PC-3 (cell line): ENCODE data around the gene IL5RA.

ENCODE experiments used
- CTCF ChIP-seq: fragments of 300-600 bp; sonication (generic); conservative IDR thresholded peaks from 2 replicates; pipeline ENCODE4 v1.5.1; 2017; ENCODE audit warnings: antibody characterized with exemption, low read depth, mild to moderate bottlenecking, low read length
- EZH2phosphoT487 ChIP-seq: fragments of 300-600 bp; sonication (generic); IDR thresholded peaks from 2 replicates; pipeline ENCODE4 v1.6.1; 2018; ENCODE audit warnings: mild to moderate bottlenecking, antibody characterized with exemption, low read length, borderline replicate concordance

DNA sequence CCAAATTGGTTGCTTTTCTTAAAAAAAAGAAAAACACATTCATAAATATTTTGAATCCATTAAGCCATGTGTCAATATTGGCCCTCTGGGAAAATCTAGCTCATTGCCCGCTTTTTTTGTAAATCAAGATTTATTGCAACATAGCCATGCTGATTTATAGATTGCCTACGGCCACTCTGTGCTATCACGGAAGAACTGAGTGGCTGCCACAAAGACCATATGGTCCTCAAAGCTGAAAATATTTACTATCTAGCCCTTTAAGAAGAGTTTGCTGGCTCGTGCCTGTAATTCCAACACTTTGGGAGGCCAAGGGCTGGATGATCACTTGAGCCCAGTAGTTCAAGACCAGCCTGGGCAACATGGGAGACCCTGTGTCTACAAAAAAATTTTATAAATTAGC, 45.9 kb downstream of the IL5RA start:
- TF ChIP-seq CTCF (no peak), EZH2phosphoT487 (no peak)
